Measurements from ENCODE around the gene LTBP2. TPM values are rescaled to one million over a fixed set of nuclear protein-coding genes. Genes with fewer than 3 reads are reported as not detected.

Gene LTBP2
- total and polyA plus RNA-seq, 2 of the 13 experiments (the other 11 are each of a cell fraction or from before 2014, with no cell fraction given) = 0.20 to 0.41 TPM

DNA sequence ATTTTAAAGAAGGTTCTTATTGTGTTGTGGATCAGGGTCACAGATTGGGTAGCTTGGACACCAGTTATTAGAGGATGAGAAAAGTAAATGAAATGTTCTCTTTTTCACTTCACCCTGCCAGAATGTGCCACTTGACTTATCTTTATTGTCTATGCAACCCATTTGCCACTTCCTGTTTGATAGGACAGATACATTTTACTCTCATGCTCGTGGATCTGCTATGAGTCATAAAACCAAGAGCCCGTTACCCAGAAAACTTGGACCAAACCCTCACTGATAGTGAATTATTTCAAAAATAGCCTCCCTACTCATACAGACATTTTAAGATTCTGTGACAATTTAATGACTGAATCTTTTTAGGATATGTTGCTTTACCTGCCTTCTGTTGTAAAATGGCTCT lies 116.7 kb downstream of the LTBP2 start (continued):
- TF ChIP-seq, protein P1, sequence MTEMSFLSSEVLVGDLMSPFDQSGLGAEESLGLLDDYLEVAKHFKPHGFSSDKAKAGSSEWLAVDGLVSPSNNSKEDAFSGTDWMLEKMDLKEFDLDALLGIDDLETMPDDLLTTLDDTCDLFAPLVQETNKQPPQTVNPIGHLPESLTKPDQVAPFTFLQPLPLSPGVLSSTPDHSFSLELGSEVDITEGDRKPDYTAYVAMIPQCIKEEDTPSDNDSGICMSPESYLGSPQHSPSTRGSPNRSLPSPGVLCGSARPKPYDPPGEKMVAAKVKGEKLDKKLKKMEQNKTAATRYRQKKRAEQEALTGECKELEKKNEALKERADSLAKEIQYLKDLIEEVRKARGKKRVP (CRISPR knock-in tag; IDR thresholded peaks at IDR 0.05) = no peak
- no peak for TF ChIP-seq RFXANK (CRISPR knock-in tag; IDR thresholded peaks at IDR 0.05)
- no peak for TF ChIP-seq FOXK2 (IDR thresholded peaks at IDR 0.05)
- no peak for TF ChIP-seq KDM5A (IDR thresholded peaks at IDR 0.05; ENCODE audit: borderline replicate concordance, low read length)
- no peak for TF ChIP-seq ZBTB42 (CRISPR knock-in tag; IDR thresholded peaks at IDR 0.05)
- no peak for TF ChIP-seq ATM (IDR thresholded peaks at IDR 0.05; ENCODE audit: borderline replicate concordance)

DNA sequence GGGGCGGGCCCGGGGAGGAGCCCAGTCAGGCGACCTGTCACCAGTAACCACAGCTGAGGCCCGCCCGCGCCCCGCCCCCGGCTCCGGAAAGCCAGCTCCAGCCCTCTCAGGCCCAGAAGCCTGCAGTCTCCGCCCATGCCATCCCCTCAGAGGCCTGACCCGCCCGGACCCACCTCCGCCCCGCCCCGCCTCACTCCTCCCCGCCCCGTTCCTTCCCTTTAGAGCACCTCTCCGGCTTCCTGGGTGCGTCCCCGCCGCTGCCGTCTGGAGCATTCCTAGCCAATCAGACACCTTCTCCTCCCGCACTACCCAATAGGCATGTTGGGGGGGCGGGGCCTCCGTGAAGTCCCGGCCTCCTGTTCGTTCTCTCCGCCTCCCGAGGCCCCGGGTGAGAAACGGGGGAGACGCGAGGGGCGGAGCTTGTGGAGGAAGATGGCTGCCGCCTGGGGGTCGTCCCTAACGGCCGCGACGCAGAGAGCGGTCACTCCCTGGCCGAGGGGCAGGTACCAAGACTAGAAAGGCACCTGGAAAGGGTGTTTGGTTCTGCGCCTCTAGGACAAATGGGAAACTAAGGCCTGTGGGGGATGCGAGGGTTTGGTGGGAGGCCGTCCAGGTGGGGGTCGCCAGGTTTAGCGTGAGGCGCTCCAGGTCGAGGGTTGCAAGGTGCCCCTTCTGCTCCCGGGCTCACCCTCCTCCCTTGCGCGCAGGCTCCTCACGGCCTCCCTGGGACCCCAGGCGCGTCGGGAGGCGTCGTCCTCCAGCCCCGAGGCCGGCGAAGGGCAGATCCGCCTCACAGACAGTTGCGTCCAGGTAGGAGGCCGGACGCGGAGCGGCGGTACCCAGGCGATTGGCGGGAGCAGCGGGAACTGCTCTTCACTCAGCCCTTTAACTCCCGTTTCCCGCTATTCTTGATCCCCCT lies 118.4 kb downstream of the LTBP2 start, which contains the start of gene ISCA2:
Gene ISCA2, plus strand, starts transcription at position 423 of the 919 bp plus-strand sequence. Its CDS starts 10 bp downstream, at position 433.
- peak within 1 kb of the TSS; percentile 77 for H2AFZ ChIP-seq (ENCODE audit: low read length)
- DNase-seq (ENCODE audit: low spot score) = peak; percentile 98
- peaks cover 6% of the 10 kb centered on the region; the same call in 1 of the 2 replicates for H4K20me1 ChIP-seq (ENCODE audit: insufficient read depth, low read length)
- in situ Hi-C loops (cut with HindIII; ENCODE audit: extremely low pct_ligation_motif_present, low pct_unique_long_range_greater_than_20kb) (no loop called here), intact Hi-C loops (cut with micrococcal nuclease; ENCODE audit: unreplicated experiment) (no loop called here)
- TSS peak; percentile 64 for BruUV-seq (replicated peaks)
- ChIA-PET CTCF (ENCODE audit: low intra/inter-chr PET ratio, low total read pairs) (no interaction called here), POLR2A (interaction anchor here (0.8 to 1.8 kb wide), 11 partner anchors 9 to 957 kb away, joined by 3 to 11 read pairs (median 5); partner anchors contain the start of genes ABCD4, ACOT1 and YLPM1)
- peak within 1 kb of the TSS; percentile 94 to 100 (median 99) for H3K4me3 ChIP-seq (replicated peaks in 1 of 3; ENCODE audit: insufficient read depth in 1 of 3, low read depth in 2 of 3, low read length in 3 of 3)
- H3K9me3 ChIP-seq (ENCODE audit: low read length) = no peaks in the 10 kb centered on the region
- H3K4me1 ChIP-seq (ENCODE audit: insufficient read depth, low read length) = peaks cover 35% of the 10 kb centered on the region
- no peaks in the 10 kb centered on the region; a peak in 2 of 5 replicates for H3K36me3 ChIP-seq (replicated peaks in 1 of 2; ENCODE audit: control insufficient read depth in 1 of 2, insufficient read depth in 2 of 2, low read length in 2 of 2)
- FAIRE-seq = peak; percentile 75
- WGBS (ENCODE audit: low lambda C conversion rate) = 0% methylated on average over 22 of the region's 73 CpGs
- H3K79me2 ChIP-seq (ENCODE audit: insufficient read depth, low read length) = peaks cover 41% of the 10 kb centered on the region
- H3K9ac ChIP-seq (ENCODE audit: insufficient read depth, low read depth, low read length) = peak within 1 kb of the TSS; percentile 95
- no peaks in the 10 kb centered on the region; a peak in 1 of 5 replicates for H3K27me3 ChIP-seq (ENCODE audit: control insufficient read depth in 1 of 2, insufficient read depth in 2 of 2, low read length in 2 of 2)
- peak; percentile 96 for ATAC-seq
- H3K27ac ChIP-seq (ENCODE audit: extremely low read length, insufficient read depth, low read length) = peak within 1 kb of the TSS; percentile 97
- peak within 1 kb of the TSS; percentile 93 for H3K4me2 ChIP-seq (ENCODE audit: low read depth, low read length)
- peak; percentile 91 for TF ChIP-seq ZBTB7B (CRISPR knock-in tag; IDR thresholded peaks at IDR 0.05)
- TF ChIP-seq CREB1 (IDR thresholded peaks at IDR 0.05) = peak; percentile 33; the same call in 1 of the 2 replicates
- peak; percentile 67; the same call in 1 of the 2 replicates for TF ChIP-seq CREB1 (CRISPR knock-in tag; IDR thresholded peaks at IDR 0.05)
- TF ChIP-seq, protein P2, sequence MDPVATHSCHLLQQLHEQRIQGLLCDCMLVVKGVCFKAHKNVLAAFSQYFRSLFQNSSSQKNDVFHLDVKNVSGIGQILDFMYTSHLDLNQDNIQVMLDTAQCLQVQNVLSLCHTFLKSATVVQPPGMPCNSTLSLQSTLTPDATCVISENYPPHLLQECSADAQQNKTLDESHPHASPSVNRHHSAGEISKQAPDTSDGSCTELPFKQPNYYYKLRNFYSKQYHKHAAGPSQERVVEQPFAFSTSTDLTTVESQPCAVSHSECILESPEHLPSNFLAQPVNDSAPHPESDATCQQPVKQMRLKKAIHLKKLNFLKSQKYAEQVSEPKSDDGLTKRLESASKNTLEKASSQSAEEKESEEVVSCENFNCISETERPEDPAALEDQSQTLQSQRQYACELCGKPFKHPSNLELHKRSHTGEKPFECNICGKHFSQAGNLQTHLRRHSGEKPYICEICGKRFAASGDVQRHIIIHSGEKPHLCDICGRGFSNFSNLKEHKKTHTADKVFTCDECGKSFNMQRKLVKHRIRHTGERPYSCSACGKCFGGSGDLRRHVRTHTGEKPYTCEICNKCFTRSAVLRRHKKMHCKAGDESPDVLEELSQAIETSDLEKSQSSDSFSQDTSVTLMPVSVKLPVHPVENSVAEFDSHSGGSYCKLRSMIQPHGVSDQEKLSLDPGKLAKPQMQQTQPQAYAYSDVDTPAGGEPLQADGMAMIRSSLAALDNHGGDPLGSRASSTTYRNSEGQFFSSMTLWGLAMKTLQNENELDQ (CRISPR knock-in tag; IDR thresholded peaks at IDR 0.05; ENCODE audit: borderline replicate concordance) = no peak
- TF ChIP-seq ARNT2 (CRISPR knock-in tag; IDR thresholded peaks at IDR 0.05; ENCODE audit: low read depth) = peak; percentile 76; the same call in 1 of the 2 replicates
- peak; percentile 44 for TF ChIP-seq ASH2L (IDR thresholded peaks at IDR 0.05; ENCODE audit: insufficient read length, low read depth, low read length)
- TF ChIP-seq MED8 (CRISPR knock-in tag; IDR thresholded peaks at IDR 0.05; ENCODE audit: insufficient replicate concordance) = peak; percentile 70
- TF ChIP-seq ZNF839 (CRISPR knock-in tag; IDR thresholded peaks at IDR 0.05; ENCODE audit: borderline replicate concordance) = 0 out of 2 replicates have a peak, but pooled peaks have one; percentile 67
- peak; percentile 69 for TF ChIP-seq TAF1 (CRISPR knock-in tag; IDR thresholded peaks at IDR 0.05)
- TF ChIP-seq SMARCE1 (IDR thresholded peaks at IDR 0.05; ENCODE audit: borderline replicate concordance) = no peak
- no peak for TF ChIP-seq ZNF546 (CRISPR knock-in tag; conservative IDR thresholded peaks at IDR 0.05)
- TF ChIP-seq ZNF605 (CRISPR knock-in tag; IDR thresholded peaks at IDR 0.05) = 0 out of 2 replicates have a peak, but pooled peaks have one; percentile 18
- TF ChIP-seq YEATS4 (CRISPR knock-in tag; IDR thresholded peaks at IDR 0.05; ENCODE audit: borderline replicate concordance) = peak; percentile 47; the same call in 1 of the 2 replicates
- no peak for TF ChIP-seq RARA (CRISPR knock-in tag; IDR thresholded peaks at IDR 0.05)
- 0 out of 2 replicates have a peak, but pooled peaks have one; percentile 26 for TF ChIP-seq KDM4B (CRISPR knock-in tag; IDR thresholded peaks at IDR 0.05)

Data from HepG2 (cell line).